ENCODE data around the gene C10orf95.

The C10orf95 gene

DNA sequence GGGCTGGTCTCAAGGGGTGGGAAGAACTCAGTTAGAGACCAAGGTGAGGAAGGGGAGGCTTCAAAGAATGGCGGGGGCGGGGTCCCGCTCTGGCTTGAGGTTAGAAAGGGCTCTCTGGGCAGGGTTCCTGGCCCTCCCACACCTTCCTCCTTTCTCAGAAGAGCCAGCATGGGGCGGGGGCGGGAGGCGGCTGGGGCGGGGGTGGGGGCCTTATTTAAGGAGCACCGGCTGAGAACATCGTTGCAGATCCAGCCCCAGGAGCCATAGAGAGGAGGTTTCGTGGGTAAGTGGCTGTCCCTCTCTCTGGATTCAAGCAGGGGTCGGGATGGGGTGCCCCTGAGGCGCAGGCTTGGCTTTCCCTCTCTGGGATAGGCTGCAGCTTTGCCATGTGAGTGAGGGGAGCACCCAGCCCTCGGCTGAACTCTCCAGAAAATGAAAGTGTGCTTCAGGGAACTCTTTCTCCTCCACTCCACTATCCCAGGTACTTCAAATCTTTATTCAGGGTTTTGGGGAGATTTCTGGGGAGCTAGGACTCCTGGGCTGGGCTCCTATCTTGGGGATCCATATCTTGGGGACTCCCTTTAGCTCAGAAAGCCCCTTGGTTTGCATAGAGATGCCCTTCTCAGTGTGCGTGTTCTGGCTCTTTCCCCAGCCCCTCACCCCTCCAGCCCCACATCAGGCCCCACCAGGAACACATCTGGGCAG is 15.7 kb downstream of the C10orf95 start:
- no peak for DNase-seq (ENCODE audit: low read depth in 1 of 2, low spot score in 1 of 2)

DNA sequence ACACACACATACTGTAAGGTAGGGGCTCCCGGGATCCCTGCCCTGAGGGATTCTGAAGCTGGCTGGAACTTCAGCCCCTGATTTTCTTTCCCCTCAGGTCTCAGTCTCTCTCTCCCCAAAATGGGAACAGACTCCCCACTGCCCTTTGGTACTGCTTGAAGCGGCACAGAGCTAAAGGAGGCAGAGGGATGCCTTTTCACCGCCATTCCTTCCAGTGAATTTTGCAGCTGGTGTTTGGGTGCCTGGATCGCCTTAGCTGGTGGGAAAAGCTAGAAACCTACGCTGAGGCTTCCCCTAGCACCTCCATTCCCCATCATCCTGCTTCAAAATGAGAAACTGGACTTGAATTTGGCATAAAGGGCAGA is 16.2 kb downstream of the C10orf95 start:
- no peak for DNase-seq (ENCODE audit: low read depth in 1 of 2, low spot score in 1 of 2)

DNA sequence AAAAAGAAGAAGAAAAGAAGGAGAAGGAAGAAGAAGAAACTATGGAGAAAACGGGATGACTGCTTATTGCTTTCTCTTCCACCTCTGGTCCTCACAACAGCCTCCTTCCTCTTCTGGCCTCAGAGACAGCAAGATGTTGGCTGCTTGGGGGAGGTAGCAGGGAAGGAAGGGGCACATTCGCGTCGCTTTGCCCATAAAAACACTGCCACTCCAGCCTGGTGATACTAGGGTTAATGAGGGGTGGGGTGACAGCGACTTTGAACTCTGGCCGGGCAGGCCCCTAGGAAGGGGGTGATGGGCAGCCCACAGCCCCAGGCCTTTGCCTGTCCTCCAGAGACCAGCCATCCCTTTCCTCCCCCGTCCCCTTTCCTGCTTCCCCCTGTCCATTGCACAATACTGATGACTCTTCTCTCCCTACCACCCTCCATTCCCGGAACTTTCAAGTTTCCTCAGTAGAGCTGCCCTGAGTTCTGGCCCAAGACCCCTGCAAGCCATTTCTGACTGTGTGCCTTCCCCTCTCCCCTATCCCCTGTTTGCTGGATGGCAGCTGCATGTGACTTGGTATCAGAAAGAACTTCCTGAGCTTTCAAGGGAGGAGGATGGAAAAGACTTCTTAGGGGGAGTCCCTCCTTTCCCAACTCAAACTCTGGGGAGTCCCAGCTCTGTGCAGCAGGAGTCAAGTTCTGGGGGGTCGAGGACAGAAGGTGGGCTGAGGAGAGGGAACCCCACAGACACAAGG is 16.8 kb downstream of the C10orf95 start:
- DNase-seq (ENCODE audit: low read depth in 1 of 2, low spot score in 1 of 2), result no peak

DNA sequence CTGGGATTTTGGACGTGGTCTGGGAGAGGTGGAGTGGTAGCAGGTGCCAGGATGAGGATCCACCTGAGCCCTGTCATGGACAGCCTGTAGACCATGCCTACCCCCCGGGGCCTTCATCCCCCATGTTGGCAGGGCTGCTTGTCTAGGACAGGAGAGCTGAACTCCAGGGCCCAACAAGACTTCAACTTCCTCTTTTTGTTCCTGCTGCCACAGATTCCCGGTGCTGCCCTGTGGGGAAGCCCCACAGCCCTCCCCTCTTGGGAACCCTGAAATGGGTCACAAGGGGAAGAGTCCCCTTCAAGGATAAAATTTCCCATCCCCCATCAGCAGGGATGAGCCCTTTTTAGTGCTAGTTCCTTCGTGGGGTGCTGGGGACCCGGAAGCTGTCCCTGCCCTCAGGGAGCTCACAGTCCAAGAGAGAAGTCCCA is 17.7 kb downstream of the C10orf95 start:
- no peak for DNase-seq (ENCODE audit: low read depth in 1 of 2, low spot score in 1 of 2)

DNA sequence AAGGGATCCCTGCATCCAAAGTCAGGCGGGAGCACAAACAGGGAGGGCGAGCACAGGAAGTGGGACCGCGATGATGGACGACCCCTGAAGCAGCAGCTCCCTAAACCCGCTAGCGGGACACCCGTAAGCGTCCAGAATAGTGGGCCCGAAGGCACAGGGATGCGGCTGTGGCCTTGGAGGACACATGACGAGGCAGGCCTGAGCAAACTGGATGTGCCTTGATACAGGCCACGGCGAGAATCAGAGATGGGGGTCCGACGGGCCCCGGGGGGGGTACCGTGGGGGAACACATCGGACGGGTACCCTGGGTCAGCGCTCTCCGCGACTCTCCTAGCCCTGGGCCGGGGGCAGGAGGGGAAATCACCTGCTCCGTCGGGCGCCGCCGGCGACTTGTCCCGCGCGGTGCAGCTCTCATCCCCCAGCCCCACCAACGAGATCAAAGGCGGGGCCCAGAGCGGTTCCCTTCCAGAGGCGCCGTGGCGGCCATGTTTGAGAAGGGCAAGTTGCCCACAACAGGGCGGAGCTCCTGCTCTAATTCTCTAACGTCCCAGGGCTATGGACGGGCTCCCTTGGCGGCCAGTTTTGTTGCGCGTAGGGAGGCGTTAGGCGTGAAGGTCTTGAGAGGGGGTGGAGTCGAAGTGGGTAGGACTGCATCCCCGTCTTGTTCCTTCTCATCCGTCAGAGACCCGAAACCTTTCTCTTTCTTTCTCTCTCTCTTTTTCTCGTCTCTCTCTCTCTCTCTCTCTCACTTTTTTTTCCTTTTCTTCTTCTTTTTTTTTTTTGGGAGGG is 19.0 kb downstream of the C10orf95 start, which contains the start of gene CUEDC2:
Gene CUEDC2 (minus strand): TSS at position 413 of the 789 bp plus-strand sequence. CDS start 7,386 bp downstream, outside the sequence.
- peak; percentile 91 to 98 for DNase-seq (ENCODE audit: low read depth in 1 of 2, low spot score in 1 of 2)

DNA sequence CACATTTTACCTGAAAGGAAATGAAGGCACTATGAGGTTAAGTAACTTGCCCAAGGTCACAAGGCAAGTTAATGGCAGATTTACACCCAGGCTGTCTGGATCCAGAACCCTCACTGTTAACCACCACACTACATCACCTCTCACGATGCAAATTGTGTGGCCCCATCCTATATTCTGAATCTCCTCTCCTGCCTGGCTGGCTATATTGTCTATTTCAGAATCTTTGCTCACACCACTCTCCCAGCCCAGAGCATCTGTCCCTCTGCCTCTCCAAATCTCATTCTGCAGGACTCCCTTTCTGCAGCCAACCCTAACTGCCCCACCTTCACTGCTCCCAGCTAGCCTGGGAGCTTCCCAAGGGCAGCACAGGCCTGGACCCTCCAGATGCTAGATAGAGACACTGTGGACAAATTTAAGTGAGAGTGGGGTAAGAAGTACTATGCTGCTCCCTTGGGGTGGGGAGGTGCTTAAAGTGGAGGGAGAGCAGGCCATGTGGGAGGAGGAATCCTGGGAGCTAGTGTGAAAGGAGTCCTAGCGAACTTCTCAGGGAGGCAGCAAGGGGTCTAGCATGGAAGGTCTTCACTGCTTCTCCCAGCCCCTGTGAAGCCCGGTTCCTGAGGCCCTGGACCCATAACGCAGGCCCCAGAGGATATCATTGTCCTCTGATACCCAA is 19.8 kb downstream of the C10orf95 start:
- no peak for DNase-seq (ENCODE audit: low read depth in 1 of 2, low spot score in 1 of 2)

DNA sequence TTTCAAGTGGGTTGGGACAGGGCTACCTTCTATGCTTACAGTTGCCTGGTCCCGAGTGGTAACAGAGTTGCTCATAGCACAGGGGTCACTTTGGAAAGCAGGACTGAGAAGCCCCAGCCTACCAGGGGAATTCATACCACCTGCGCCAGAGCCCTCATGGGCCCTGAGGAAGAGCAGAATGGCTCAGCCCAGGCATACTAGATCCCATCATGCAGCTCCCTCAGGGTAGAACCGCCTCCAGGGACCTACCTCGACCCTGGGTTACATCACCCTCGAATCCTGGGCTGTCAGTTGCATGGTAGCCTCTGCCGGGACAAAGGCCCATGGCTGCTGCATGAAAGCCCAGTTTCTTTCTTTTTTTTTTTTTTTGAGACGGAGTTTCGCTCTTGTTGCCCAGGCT is 21.9 kb downstream of the C10orf95 start:
- DNase-seq (ENCODE audit: low read depth in 1 of 2, low spot score in 1 of 2), result no peak

DNA sequence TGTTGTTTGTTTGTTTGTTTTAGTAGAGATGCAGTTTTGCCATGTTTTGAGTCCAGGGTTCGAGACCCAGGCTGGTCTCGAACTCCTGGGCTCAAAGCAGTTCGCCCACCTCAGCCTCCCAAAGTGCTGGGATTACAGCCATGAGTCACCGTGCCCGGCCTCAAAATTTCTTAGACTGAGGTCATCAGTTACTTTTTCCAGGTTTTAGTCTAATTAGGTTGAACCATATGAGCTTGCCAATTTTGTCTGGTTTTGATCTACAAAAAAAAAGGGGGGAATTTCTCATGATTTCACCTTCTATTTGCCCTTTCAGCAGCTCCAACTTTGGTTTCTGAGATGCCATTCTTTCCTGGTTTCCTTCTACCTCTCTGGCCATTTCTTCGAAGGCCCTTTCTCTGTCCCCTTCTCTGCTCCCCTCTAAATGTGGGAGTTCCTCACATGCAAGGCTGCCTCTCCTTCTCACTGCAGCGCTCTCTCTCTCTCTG is 24.5 kb downstream of the C10orf95 start:
- no peak for DNase-seq (ENCODE audit: low read depth in 1 of 2, low spot score in 1 of 2)

DNA sequence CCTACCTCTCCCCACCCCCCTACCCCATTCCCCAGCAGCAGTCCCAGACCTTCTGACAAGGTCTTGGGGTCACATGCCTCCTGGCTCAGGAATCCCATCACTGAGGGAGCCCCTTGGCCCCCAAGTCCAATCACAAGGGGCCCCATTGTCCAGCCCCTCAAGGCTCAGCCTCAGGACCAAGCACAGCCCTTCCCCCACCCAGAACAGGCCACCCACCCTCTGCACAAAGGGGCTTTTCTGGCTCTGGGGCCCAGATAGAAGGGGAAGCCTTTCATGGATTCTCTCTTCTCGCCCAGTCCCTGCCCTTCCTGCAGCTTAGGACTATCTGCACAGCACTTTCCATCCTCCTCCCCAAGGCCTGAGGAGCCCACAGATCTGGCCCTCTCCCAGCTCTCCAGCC is 25.9 kb downstream of the C10orf95 start:
- no peak for DNase-seq (ENCODE audit: low read depth in 1 of 2, low spot score in 1 of 2)

DNA sequence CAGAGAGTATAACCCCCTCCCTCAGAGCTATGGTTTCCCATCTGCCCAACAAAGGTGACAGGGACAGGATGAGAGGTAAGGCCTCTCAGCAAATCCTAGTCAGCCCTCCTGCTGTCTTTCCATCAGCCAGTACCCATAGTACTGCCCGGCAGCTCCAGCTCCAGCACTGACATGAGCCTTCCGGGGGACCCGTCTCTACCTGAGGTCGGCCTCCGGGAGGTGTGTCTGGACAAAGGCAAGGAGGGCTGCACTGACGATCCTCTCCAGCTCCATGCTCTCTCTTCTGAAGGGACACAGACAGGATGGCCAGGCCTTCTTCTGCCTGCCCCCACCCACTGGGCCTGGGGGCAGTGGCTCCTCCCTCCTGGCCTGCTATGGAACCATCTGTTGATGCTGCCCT is 26.4 kb downstream of the C10orf95 start:
- DNase-seq (ENCODE audit: low read depth in 1 of 2, low spot score in 1 of 2), result no peak

DNA sequence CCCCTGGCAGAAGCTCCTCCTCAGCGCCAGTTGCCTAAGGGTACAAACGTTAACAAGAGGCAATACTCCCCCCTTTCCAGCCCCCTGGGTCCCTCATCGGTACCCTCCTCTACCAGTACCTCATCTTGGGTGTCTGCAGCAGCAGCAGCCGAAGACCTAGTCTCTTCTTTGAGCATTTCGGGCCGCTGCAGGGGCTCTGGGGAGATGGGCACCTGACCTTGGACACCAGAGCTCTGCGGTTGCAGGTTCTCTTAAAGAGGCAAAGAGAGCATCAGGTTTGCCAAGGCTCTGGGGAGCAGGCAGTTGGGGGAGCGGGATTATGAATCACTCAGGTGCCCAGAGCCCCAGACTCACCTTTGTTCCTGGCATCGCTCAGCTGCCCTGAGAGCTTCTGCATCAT is 27.2 kb downstream of the C10orf95 start:
- no peak for DNase-seq (ENCODE audit: low read depth in 1 of 2, low spot score in 1 of 2)

DNA sequence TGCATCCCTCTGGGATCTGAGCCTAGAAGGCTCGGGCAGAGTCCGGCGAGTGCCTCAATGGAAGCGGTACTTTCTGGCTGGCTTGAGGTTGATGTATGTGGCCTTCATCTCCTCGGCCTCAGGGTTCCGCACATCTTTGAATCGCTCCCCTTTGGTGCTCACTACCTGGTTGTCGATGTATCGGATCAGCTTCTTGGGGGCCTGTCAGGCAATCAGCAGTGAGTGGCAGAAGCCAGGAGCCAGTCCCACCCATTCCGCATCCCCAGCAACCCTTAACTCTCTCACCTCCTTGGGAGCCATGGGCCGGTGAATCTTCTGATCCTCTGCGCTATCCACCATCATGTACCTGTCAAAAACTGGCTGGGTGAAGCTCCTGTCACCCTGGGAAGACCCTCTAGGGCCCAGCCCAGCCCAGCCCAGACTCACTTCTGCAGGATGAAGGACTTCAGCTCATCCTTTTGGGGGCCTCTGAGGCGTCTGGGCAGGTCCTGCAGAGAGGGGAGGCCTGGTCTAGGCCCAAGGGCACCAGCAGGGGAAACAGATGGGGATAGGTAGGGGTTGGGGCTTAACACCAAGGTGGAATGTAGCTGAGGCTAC is 27.9 kb downstream of the C10orf95 start:
- DNase-seq (ENCODE audit: low read depth in 1 of 2, low spot score in 1 of 2), result no peak

DNA sequence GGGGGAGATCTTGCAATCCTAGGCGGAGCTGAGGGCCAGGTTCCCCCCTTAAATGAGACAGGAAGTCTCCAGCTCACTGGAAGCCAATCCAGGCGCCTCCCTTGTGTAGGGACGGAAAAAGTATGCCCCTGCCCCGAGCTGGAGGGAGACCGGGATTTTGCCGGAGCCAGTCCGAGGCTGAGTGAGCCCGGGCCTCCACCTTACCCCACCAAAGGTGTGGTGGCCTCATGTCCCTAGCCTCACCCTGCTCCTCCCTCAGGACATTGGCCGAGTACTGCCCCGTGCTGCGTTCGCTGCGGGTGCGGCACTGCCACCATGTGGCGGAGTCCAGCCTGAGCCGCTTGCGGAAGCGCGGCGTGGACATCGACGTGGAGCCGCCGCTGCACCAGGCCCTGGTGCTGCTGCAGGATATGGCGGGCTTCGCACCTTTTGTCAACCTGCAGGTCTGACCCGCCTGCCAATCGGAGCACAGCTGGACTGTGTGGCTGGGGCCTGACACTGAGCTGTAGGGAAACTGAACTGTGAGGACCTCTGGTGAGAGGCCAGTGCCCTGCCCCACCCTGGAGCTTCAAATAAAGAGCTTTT is 28.7 kb downstream of the C10orf95 start:
- peak in 1 of 2 donors; percentile 40 for DNase-seq (ENCODE audit: low read depth in 1 of 2, low spot score in 1 of 2)

DNA sequence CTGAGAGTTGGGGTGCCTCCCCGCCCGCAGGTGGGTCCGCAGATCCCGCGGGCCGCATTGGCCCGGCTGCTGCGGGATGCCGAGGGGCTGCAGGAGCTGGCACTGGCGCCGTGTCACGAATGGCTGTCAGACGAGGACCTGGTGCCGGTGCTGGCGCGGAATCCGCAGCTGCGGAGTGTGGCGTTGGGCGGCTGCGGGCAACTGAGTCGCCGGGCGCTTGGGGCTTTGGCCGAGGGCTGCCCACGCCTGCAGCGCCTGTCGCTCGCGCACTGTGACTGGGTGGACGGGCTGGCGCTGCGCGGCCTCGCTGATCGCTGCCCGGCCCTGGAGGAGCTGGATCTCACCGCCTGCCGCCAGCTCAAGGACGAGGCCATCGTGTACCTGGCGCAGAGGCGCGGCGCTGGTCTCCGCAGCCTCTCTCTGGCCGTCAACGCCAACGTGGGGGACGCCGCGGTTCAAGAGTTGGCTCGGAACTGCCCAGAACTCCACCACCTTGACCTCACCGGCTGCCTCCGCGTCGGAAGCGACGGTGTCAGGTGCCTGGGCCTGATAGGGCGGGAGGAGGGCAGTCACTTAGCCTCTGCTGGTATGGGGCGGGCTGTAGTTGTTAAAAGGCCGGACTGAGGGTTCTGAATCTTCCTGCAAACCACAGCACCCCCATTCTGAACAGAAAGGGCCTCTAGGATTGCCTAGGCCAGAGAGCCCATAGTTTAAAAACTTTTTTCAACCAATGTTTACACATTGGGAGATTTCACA is 29.4 kb downstream of the C10orf95 start:
- no peak for DNase-seq (ENCODE audit: low read depth in 1 of 2, low spot score in 1 of 2)

DNA sequence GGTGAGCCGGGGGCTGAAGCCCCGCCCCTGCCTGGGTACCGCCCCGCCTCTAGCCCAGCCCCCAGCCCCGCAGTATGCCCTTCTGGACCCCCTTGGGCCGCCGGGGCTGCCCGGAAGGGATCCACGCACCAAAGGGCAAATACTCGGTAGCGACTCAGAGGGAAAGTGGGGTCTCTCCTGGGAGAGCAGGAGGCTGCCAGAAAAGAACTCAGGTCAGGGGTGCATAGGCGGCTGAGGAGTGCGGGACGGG is 29.9 kb downstream of the C10orf95 start:
- DNase-seq (ENCODE audit: low read depth in 1 of 2, low spot score in 1 of 2), result no peak

DNA sequence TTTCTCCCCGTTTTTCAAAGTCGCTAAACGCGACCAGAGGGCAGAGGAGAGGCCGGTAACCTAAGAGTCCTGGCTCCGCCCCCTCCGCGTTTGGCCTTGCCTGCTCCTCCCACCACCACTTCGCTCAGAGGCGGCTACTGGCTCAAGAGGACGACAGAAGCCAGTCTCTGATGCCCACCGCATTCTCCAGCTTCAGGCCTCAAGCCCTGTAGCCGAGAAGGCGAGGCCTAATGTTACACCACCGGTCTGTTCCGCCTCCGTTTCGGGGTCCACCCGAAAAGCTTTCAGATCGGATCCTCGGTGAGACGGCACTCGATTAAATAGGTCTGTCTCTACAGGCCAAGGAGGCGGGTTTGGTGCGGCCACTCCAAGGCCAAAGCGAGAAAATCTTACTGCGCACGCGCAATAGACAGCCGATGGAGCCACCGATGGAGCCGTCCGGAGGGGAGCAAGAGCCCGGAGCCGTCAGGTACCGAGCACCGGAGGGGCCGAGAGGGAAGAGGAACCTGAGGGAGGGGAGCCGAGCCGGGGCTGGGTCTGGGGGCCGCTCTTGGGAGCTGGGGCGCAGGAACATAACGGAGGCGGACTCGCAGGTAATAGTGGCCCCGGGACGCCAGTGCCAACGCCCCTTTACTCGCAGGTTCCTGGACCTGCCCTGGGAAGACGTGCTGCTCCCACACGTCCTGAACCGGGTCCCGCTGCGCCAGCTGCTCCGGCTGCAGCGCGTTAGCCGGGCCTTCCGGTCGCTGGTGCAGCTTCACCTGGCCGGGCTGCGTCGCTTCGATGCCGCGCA is 30.4 kb downstream of the C10orf95 start, which contains the start of gene FBXL15:
Gene FBXL15 (plus strand): TSS at position 123 of the 793 bp plus-strand sequence. CDS start 294 bp downstream, at position 417.
- DNase-seq (ENCODE audit: low read depth in 1 of 2, low spot score in 1 of 2), result peak; percentile 89 to 91

DNA sequence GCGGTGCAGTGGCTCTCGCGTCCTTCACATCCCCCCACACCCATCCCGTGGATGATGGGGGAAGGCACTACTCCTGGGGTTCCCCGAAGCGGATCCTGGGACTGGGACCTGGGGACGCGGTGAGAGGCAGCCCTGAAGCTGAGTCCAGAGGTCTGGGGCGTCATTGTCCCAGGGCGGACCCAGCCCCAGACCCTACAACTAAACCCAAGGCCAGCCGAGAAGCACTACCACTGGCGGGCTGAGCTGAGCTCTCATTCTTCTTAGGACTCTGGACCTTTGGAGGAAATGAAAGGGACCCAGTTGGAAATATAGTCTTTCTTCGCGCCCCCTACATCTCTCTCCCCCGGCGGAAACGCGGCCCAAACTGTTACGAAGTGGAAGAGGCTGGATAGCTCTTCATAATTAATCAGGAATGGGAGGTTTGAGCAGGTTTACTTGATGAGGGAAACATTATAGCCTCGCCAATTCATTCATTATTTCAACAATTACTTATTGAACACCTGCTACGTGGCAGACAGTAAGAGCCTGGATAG is 31.1 kb downstream of the C10orf95 start:
- DNase-seq (ENCODE audit: low read depth in 1 of 2, low spot score in 1 of 2), result no peak

DNA sequence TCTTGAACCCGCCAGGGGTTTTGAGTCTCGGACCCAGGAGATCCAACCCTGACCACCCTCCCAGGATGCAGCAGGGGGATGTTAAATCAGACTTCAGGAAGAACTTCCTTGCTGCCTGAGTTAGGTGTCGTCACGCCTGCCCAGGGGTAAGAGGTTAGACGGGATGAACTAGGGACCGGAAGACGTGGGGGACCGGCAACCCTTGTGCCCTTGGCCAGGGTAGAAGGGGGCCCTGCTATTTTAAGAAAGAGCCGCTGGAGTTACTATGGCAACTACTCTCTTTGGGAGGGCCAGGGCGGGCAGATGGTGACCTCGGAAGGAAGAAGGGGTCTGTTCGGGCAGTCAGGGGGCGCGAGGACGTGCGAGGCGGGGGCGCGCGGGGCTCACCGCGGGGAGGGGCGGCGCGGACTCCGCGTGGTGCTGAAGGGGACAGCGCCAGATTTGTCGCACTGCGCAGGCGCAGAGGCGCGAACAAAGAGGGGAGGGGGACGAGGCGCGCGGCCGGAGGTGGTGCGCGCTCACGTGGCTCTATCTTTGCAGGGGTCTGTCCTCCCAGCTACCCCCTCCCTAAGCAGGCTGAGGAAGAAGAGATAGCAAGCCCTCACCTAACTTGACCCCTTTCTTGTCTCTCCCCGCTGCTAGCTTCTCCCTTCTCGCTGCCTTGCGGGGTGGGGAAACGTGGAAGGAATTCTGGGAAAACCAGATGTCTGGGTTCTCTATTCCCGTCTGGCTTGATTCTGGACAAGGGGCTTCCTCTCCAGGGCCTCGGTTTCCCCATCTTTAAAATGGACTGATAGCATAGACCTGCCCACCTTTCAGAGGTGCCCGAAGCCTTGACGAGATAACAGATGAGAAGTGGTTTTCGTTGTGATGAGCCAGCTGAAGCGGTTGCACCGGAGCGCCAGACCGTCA is 31.8 kb downstream of the C10orf95 start:
- peak; percentile 53 to 59 for DNase-seq (ENCODE audit: low read depth in 1 of 2, low spot score in 1 of 2)
